WERI-Rb-1 (cell line): ENCODE data around the gene ZNF668.

Experiments used
- DNase-seq: peaks from one replicate; pipeline ENCODE4 v3.0.0-alpha.2; 2020
- H3K27ac ChIP-seq: fragments of 250-450 bp; sonication (Bioruptor Pico); 2 replicates; pipeline ENCODE4 v1.5.1; 2020; ENCODE audit warnings: mild to moderate bottlenecking, moderate library complexity
- H3K27me3 ChIP-seq: fragments of 250-450 bp; sonication (Bioruptor Pico); 2 replicates; pipeline ENCODE4 v1.5.1; 2021; ENCODE audit warnings: mild to moderate bottlenecking, low read depth, moderate library complexity; ENCODE audit not compliant: insufficient read depth, severe bottlenecking
- H3K36me3 ChIP-seq: fragments of 250-450 bp; sonication (Bioruptor Pico); 2 replicates; pipeline ENCODE4 v1.5.1; 2020; ENCODE audit warnings: mild to moderate bottlenecking, moderate library complexity
- H3K4me3 ChIP-seq: 2 replicates; pipeline ENCODE4 v1.5.1; 2011; ENCODE audit warnings: low read depth, mild to moderate bottlenecking, control low read depth, low read length
- H3K9me3 ChIP-seq: fragments of 250-450 bp; sonication (Bioruptor Pico); 2 replicates; pipeline ENCODE4 v1.5.1; 2021; ENCODE audit warnings: mild to moderate bottlenecking, moderate library complexity; ENCODE audit not compliant: severe bottlenecking
- CTCF ChIP-seq: IDR thresholded peaks from 2 replicates; pipeline ENCODE4 v1.5.1; 2011; ENCODE audit warnings: low read depth, mild to moderate bottlenecking, control low read depth, inconsistent platforms, low read length

ZNF668 gene

GRCh38 chr16:31036691-31037090 lies 37.3 kb downstream of the ZNF668 start:
- H3K27ac ChIP-seq: no peak overlapping the region
- H3K4me3 ChIP-seq: no peak overlapping the region
- no peak for DNase-seq
- no peaks in the 10 kb centered on the region for H3K27me3 ChIP-seq
- no peak for TF ChIP-seq CTCF
- no peaks in the 10 kb centered on the region for H3K36me3 ChIP-seq
- H3K9me3 ChIP-seq: no peaks in the 10 kb centered on the region

- TF ChIP-seq CTCF: no peak
- no peaks in the 10 kb centered on the region for H3K27me3 ChIP-seq
- H3K4me3 ChIP-seq: peak overlapping the region; percentile 81
- peak; percentile 88 for DNase-seq
- no peaks in the 10 kb centered on the region for H3K36me3 ChIP-seq
- H3K27ac ChIP-seq: no peak overlapping the region
- no peaks in the 10 kb centered on the region for H3K9me3 ChIP-seq
These were observed 40.1 kb downstream of the ZNF668 start for GRCh38 chr16:31033709-31034492.

- Histone ChIP-seq H3K27me3 (no peaks in the 10 kb centered on the region), H3K4me3 (peak within 1 kb of the TSS; percentile 81), H3K9me3 (no peaks in the 10 kb centered on the region), H3K27ac (peak within 1 kb of the TSS; percentile 71), H3K36me3 (no peaks in the 10 kb centered on the region)
- DNase-seq: peak; percentile 96
- TF ChIP-seq CTCF: no peak
These were observed 41.0 kb downstream of the ZNF668 start, which contains the start of gene STX4 for GRCh38 chr16:31032736-31033708. Gene STX4 (plus strand): TSS chr16:31033558. CDS start chr16:31033806, 248 bp downstream.

- no peak overlapping the region for H3K27ac ChIP-seq
- DNase-seq: no peak
- no peak overlapping the region for H3K4me3 ChIP-seq
- H3K36me3 ChIP-seq: no peaks in the 10 kb centered on the region
- no peaks in the 10 kb centered on the region for H3K27me3 ChIP-seq
- TF ChIP-seq CTCF: no peak
- H3K9me3 ChIP-seq: no peaks in the 10 kb centered on the region
These were observed 42.8 kb downstream of the ZNF668 start for GRCh38 chr16:31031276-31031675.

GRCh38 chr16:31029272-31029671 lies 44.8 kb downstream of the ZNF668 start:
- Histone ChIP-seq H3K27ac (no peak overlapping the region), H3K36me3 (no peaks in the 10 kb centered on the region), H3K4me3 (no peak overlapping the region), H3K9me3 (no peaks in the 10 kb centered on the region), H3K27me3 (no peaks in the 10 kb centered on the region)
- DNase-seq: no peak
- no peak for TF ChIP-seq CTCF
